Psoas muscle (tissue), 8 donors: ENCODE measurements around the gene METTL27. TPM values are rescaled to one million over a fixed set of nuclear protein-coding genes. Genes with fewer than 3 reads are reported as not detected.

Experiments used
- ATAC-seq, 4 donors: fragments of 200-7000 bp; cut with Tn5 transposase; one replicate each; pipeline ENCODE4 v1.9.1; 2020; ENCODE audit warnings: moderate library complexity in 3 of 4, mild to moderate bottlenecking in 2 of 4
- DNase-seq, 2 donors: peaks; one replicate each; pipeline ENCODE4 v3.0.0-alpha.2; 2020
- H3K27ac ChIP-seq: fragments of 200-600 bp; one replicate; pipeline ENCODE4 v1.8.0; 2022
- H3K27me3 ChIP-seq, 3 donors: fragments of 200-600 bp in 1 of 3; one replicate each; pipeline versions ENCODE4 v1.6.1 to v1.8.0; 2013 to 2022; ENCODE audit warnings: low read length in 2 of 3, mild to moderate bottlenecking in 2 of 3, moderate library complexity in 1 of 3; ENCODE audit not compliant: insufficient read depth in 3 of 3
- H3K36me3 ChIP-seq, 2 donors: fragments of 200-600 bp in 1 of 2; one replicate each; pipeline versions ENCODE4 v1.6.1 to v1.8.0; 2013 to 2022; ENCODE audit warnings: low read depth in 1 of 2, mild to moderate bottlenecking in 1 of 2, moderate library complexity in 1 of 2; ENCODE audit not compliant: insufficient read depth in 1 of 2
- H3K4me1 ChIP-seq: fragments of 200-600 bp; one replicate; pipeline ENCODE4 v1.8.0; 2022
- H3K4me3 ChIP-seq: fragments of 200-600 bp; one replicate; pipeline ENCODE4 v1.8.0; 2022; ENCODE audit warnings: mild to moderate bottlenecking
- H3K9me3 ChIP-seq: fragments of 200-600 bp; one replicate; pipeline ENCODE4 v1.8.0; 2022
- WGBS, 3 donors: extraction: QIAGEN DNeasy Blood & Tissue Kit; methylation state at CpG; one replicate each; pipeline versions ENCODE4 v1.1.6 to v1.1.7; 2013; 5-methylcytosine and 5-hydroxymethylcytosine counted together
- intact Hi-C, 2 donors: fragments of 100-400 bp; cut with DNase I; formaldehyde crosslinking; loops; one replicate each; pipeline versions ENCODE4 v1.11.0 to v1.14.2; 2022
- polyA plus RNA-seq, 3 donors: library from polyadenylated mRNA; stranded (reverse); fragments of 200-250 nt; gene quantifications; one replicate each; pipeline ENCODE4 v1.2.3, GENCODE V29; 2013
- total RNA-seq, 4 donors: library from RNA; stranded (reverse); fragmentation: NEBNext Ultra II Directional in 2 of 4; extraction: Animal tissue kit (Norgen Biotek cat#: 25700) in 2 of 4; gene quantifications; one replicate each; pipeline versions ENCODE4 v1.2.1 to v1.2.4, GENCODE V29; 2021 to 2023
- TF ChIP-seq, protein P1 (sequence below): fragments of 200-600 bp; IDR thresholded peaks from one replicate; pipeline ENCODE4 v1.8.0; 2022; ENCODE audit warnings: antibody characterized with exemption
- donor health status: healthy with polysubstance abuse.
- donor health status: DM: no; HTN: no; CAD: no; lungs with moderate emphysema.
- donor health status: Bipolar disorder and iron deficiency.
- donor health status: healthy.
- donor health status: DM: yes; HTN: yes; CAD: no.
- donor health status: DM: no; HTN: no; CAD: no.
- donor health status: DM: no; HTN: no; CAD: no.
- donor health status: DM: yes; HTN: yes; CAD: no.

The METTL27 gene
- total and polyA plus RNA-seq, 7 donors, result 0.09 to 0.84 (median 0.22) TPM; not detected in 1

DNA sequence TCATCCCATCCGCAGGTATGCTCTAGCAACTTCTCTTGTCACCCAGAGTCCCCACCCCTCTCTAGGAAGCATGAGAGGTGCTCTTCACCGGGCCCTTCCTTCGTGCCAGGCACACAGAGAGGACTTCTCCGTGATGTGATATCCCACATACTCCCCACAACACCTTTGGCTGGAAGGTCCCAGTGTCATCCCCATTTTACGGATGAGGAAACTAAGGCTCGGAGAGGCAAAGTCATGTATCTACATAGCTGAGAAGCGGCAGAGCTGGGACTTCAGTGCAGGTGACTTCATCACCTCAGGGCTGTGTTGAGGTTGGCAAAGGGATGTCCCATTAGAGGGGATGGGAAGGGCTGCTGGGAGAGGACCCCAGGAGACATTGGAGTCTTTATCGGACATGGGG, 34.0 kb upstream of the METTL27 start:
- Histone ChIP-seq H3K9me3 (no peaks in the 10 kb centered on the region), H3K4me1 (peaks cover 9% of the 10 kb centered on the region), H3K4me3 (no peak overlapping the region), H3K36me3 (no peaks in the 10 kb centered on the region), H3K27ac (no peak overlapping the region), H3K27me3 (peaks cover 0 to 14% (median 0%) of the 10 kb centered on the region in 3 donors)
- TF ChIP-seq, protein P1, sequence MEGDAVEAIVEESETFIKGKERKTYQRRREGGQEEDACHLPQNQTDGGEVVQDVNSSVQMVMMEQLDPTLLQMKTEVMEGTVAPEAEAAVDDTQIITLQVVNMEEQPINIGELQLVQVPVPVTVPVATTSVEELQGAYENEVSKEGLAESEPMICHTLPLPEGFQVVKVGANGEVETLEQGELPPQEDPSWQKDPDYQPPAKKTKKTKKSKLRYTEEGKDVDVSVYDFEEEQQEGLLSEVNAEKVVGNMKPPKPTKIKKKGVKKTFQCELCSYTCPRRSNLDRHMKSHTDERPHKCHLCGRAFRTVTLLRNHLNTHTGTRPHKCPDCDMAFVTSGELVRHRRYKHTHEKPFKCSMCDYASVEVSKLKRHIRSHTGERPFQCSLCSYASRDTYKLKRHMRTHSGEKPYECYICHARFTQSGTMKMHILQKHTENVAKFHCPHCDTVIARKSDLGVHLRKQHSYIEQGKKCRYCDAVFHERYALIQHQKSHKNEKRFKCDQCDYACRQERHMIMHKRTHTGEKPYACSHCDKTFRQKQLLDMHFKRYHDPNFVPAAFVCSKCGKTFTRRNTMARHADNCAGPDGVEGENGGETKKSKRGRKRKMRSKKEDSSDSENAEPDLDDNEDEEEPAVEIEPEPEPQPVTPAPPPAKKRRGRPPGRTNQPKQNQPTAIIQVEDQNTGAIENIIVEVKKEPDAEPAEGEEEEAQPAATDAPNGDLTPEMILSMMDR, result no peak
- intact Hi-C loops, result no loop called here
- WGBS, 3 donors, result 96 to 97% (median 96%) methylated on average over 8 of the region's 8 CpGs
- no peak for ATAC-seq
- no peak for DNase-seq

DNA sequence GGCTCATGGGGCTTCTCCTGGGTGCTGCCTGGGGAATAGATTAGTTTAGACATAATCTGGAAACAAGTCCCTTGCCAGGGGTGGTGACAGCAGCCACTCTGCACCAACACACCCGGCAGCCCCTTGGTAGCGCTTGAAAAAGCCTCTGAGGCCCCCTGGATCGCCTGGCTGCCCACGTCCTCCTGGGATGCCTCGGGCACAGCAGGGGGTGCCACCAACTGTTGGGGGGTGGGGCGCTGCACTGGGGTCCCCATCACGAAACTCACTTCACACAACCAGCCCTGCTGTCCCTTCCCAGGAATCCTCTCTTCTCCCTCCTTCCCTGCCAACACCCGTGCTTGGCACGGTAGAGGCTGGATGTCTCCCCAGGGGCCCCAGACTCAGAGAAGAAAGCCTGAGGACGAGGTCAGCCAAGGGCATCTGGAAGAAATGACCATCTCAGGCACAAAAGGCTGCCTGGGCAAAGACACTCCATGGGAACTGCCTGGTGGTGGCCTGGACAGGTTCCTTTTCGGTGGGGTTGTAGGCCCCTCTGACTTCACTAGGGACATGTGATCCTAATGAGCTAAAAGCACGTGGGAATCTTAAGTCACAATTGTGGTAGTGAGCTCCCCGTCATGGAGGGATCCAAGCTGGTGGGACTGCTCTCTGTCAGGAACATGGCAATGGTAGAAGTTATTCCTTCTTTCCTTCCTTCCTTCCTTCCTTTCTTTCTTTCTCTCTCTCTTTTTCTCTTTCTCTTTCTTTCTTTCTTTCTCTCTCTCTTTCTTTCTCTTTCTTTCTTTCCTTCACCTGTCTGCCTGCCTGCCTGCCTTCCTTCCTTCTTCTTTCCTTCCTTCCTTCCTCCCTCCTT, 30.0 kb upstream of the METTL27 start:
- Histone ChIP-seq H3K9me3 (no peaks in the 10 kb centered on the region), H3K27ac (no peak overlapping the region), H3K4me3 (no peak overlapping the region), H3K36me3 (no peaks in the 10 kb centered on the region), H3K4me1 (peaks cover 2% of the 10 kb centered on the region), H3K27me3 (no peaks in the 10 kb centered on the region)
- DNase-seq (no peak), ATAC-seq (peak in 1 of 4 donors; percentile 39)
- TF ChIP-seq, protein P1, result no peak
- intact Hi-C loops, result no loop called here
- WGBS, 3 donors, result 43 to 69% (median 43%) methylated on average over 13 of the region's 13 CpGs

- WGBS, 3 donors, result 55 to 75% (median 60%) methylated on average over 20 of the region's 20 CpGs
- H3K36me3 ChIP-seq, result no peaks in the 10 kb centered on the region
- H3K9me3 ChIP-seq, result no peaks in the 10 kb centered on the region
- intact Hi-C loops, result no loop called here
- ATAC-seq (peak in 3 of 4 donors; percentile 30 to 57 (median 57)), DNase-seq (peak; percentile 35 to 72)
- H3K4me3 ChIP-seq, result no peak overlapping the region
- TF ChIP-seq, protein P1, result no peak
- peaks cover 2% of the 10 kb centered on the region for H3K4me1 ChIP-seq
- H3K27me3 ChIP-seq, result no peaks in the 10 kb centered on the region
- no peak overlapping the region for H3K27ac ChIP-seq
These were observed 29.1 kb upstream of the METTL27 start for GRCh38 chr7:73871163-73872011.

GRCh38 chr7:73870041-73870492, 27.8 kb upstream of the METTL27 start:
- no peak overlapping the region for H3K27ac ChIP-seq
- no peaks in the 10 kb centered on the region for H3K27me3 ChIP-seq
- WGBS, 3 donors, result 67 to 77% (median 72%) methylated on average over 15 of the region's 15 CpGs
- DNase-seq (no peak), ATAC-seq (no peak)
- no peaks in the 10 kb centered on the region for H3K9me3 ChIP-seq
- intact Hi-C loops, result no loop called here
- H3K36me3 ChIP-seq, result no peaks in the 10 kb centered on the region
- TF ChIP-seq, protein P1, result no peak
- H3K4me3 ChIP-seq, result no peak overlapping the region
- H3K4me1 ChIP-seq, result peaks cover 2% of the 10 kb centered on the region
